ENCODE measurements around the gene MUC4. TPM values are rescaled to one million over a fixed set of nuclear protein-coding genes. Genes with fewer than 3 reads are reported as not detected.

Gene MUC4
- total and polyA plus RNA-seq, 2 of the 4 experiments (the other 2 are of a cell fraction): not detected

DNA sequence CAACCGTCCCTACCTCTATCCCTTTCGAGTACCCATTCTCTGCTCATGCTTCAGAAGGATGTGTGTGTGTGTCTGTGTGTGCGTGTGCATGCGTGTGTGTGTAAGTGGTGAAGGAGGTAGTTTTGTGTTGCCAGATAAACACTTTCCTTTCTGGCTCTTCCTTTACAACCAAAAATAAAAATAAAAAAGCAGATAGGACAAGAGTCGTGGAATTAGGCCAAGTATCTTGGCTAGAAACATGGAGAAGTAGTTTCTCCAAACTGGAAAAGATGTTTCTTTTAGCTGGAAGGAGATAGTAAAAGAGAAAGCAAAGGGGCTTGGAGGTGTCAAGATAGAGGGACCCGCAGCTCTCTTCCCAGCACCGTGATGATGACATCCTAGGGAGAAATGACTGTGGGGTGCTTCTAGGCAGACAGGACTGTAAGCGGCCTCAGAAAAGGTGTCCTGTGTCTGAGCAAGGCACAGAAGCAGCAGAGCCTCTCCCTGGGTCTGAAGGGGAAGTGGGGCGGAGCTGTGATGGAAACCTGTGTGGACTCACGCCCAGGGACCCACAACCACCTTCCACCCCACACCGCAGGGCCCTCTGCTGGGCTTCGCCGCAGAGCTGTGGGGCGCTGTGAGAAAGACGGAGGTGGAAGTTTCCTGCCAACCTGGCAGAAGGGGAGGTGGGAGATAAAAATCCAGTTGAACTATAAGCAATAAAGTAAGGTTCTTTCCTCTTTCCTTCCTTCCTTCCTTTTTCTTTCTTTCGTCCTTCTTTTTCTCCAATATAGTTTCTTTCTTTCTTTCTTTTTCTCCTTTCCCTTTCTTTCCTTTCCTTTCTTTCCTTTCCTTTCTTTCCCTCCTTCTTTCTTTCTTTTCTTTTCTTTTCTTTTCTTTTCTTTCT is 55.7 kb downstream of the MUC4 start:
- Histone ChIP-seq H3K56ac (ENCODE audit: extremely low read depth, insufficient read depth, low read length) (no peak overlapping the region), H3K27me3 (ENCODE audit: control insufficient read depth, insufficient read depth, low read length) (peaks cover 49% of the 10 kb centered on the region), H4K20me1 (ENCODE audit: insufficient read depth, low read length) (no peaks in the 10 kb centered on the region), H4K8ac (ENCODE audit: low read depth in 2 of 2, low read length in 2 of 2) (no peak overlapping the region), H2BK20ac (ENCODE audit: low read depth, low read length) (no peak overlapping the region), H3K4me1 (ENCODE audit: control insufficient read depth, insufficient read depth, low read length) (no peaks in the 10 kb centered on the region), H4K91ac (ENCODE audit: insufficient read depth, low read depth, low read length) (no peak overlapping the region), H3K36me3 (ENCODE audit: control insufficient read depth, insufficient read depth, low read length) (no peaks in the 10 kb centered on the region), H3K79me1 (ENCODE audit: low read depth in 1 of 2, low read length in 2 of 2) (no peaks in the 10 kb centered on the region), H2AK5ac (ENCODE audit: low read depth, low read length) (no peak overlapping the region), H2AK9ac (replicated peaks; ENCODE audit: low read depth, low read length, poor library complexity) (no peak overlapping the region), H2BK120ac (ENCODE audit: low read depth, low read length) (no peak overlapping the region), H3K9me3 (ENCODE audit: control insufficient read depth, insufficient read depth, low read length) (no peaks in the 10 kb centered on the region), H3K4ac (ENCODE audit: low read depth, low read length) (no peak overlapping the region), H2BK5ac (ENCODE audit: low read depth, low read length, poor library complexity, severe bottlenecking) (no peak overlapping the region), H3K9ac (ENCODE audit: low read depth, low read length) (no peak overlapping the region), H3K18ac (ENCODE audit: low read depth, low read length) (no peak overlapping the region), H2AFZ (replicated peaks; ENCODE audit: low read length, poor library complexity) (no peak overlapping the region), H3K23ac (ENCODE audit: low read depth, low read length) (no peak overlapping the region), H3K27ac (ENCODE audit: insufficient read depth, low read length) (no peak overlapping the region), H3K4me3 (ENCODE audit: insufficient read depth, low read depth, low read length) (no peak overlapping the region), H3K4me2 (ENCODE audit: low read depth, low read length) (no peak overlapping the region), H4K5ac (ENCODE audit: low read depth, low read length) (no peak overlapping the region), H3K14ac (replicated peaks; ENCODE audit: low read depth, low read length) (no peak overlapping the region), H2BK15ac (ENCODE audit: low read depth, low read length) (no peak overlapping the region), H3K9me1 (ENCODE audit: insufficient read depth, low read length) (no peaks in the 10 kb centered on the region; the same call in 1 of the 2 replicates)
- ATAC-seq (ENCODE audit: low read depth): no peak
- no CpG with 5 or more reads among the region's 16 CpGs for WGBS, 2 experiments (ENCODE audit: extremely low coverage in 2 of 2, insufficient read length in 1 of 2)
- POLR2A ChIA-PET (ENCODE audit: unreplicated experiment): no interaction called here
- in situ Hi-C loops (cut with MboI; ENCODE audit: low sequenced_read_pairs): loop anchor here (5.0 kb wide), 1 partner anchor 51 kb away; no protein-coding TSS in a partner anchor
- BruUV-seq (replicated peaks): no TSS peak
- intact Hi-C loops (cut with micrococcal nuclease): no loop called here
- DNase-seq: no peak
- CTCF ChIA-PET: no interaction called here
- dilution Hi-C loops (cut with HindIII; ENCODE audit: low sequenced_read_pairs, unreplicated experiment): no loop called here
- TF ChIP-seq, protein P1, sequence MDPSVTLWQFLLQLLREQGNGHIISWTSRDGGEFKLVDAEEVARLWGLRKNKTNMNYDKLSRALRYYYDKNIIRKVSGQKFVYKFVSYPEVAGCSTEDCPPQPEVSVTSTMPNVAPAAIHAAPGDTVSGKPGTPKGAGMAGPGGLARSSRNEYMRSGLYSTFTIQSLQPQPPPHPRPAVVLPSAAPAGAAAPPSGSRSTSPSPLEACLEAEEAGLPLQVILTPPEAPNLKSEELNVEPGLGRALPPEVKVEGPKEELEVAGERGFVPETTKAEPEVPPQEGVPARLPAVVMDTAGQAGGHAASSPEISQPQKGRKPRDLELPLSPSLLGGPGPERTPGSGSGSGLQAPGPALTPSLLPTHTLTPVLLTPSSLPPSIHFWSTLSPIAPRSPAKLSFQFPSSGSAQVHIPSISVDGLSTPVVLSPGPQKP (IDR thresholded peaks at IDR 0.05; ENCODE audit: borderline replicate concordance, low read depth, low read length): no peak
- TF ChIP-seq RFX5 (IDR thresholded peaks at IDR 0.05; ENCODE audit: low read depth, low read length) (no peak), SMC3 (IDR thresholded peaks at IDR 0.05; ENCODE audit: low read depth, low read length) (no peak), NFE2L2 (IDR thresholded peaks at IDR 0.05; ENCODE audit: low read depth, low read length) (no peak), MAZ (IDR thresholded peaks at IDR 0.05; ENCODE audit: borderline replicate concordance, low read depth, low read length) (no peak), CHD1 (IDR thresholded peaks at IDR 0.05; ENCODE audit: low read depth, low read length) (no peak), POLR2A (IDR thresholded peaks at IDR 0.05; ENCODE audit: low read depth, low read length) (no peak), CEBPB (IDR thresholded peaks at IDR 0.05; ENCODE audit: low read depth, low read length) (no peak), BHLHE40 (IDR thresholded peaks at IDR 0.05; ENCODE audit: low read depth, low read length) (no peak), FOS (IDR thresholded peaks at IDR 0.05; ENCODE audit: low read depth, low read length) (no peak), RCOR1 (IDR thresholded peaks at IDR 0.05; ENCODE audit: insufficient replicate concordance, low read length) (no peak), MXI1 (IDR thresholded peaks at IDR 0.05; ENCODE audit: borderline replicate concordance, low read depth, low read length) (no peak), RAD21 (IDR thresholded peaks at IDR 0.05; ENCODE audit: low read length) (no peak)
- TF ChIP-seq, protein P2, sequence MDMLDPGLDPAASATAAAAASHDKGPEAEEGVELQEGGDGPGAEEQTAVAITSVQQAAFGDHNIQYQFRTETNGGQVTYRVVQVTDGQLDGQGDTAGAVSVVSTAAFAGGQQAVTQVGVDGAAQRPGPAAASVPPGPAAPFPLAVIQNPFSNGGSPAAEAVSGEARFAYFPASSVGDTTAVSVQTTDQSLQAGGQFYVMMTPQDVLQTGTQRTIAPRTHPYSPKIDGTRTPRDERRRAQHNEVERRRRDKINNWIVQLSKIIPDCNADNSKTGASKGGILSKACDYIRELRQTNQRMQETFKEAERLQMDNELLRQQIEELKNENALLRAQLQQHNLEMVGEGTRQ (IDR thresholded peaks at IDR 0.05; ENCODE audit: low read depth, low read length): no peak
- TF ChIP-seq, protein P3, sequence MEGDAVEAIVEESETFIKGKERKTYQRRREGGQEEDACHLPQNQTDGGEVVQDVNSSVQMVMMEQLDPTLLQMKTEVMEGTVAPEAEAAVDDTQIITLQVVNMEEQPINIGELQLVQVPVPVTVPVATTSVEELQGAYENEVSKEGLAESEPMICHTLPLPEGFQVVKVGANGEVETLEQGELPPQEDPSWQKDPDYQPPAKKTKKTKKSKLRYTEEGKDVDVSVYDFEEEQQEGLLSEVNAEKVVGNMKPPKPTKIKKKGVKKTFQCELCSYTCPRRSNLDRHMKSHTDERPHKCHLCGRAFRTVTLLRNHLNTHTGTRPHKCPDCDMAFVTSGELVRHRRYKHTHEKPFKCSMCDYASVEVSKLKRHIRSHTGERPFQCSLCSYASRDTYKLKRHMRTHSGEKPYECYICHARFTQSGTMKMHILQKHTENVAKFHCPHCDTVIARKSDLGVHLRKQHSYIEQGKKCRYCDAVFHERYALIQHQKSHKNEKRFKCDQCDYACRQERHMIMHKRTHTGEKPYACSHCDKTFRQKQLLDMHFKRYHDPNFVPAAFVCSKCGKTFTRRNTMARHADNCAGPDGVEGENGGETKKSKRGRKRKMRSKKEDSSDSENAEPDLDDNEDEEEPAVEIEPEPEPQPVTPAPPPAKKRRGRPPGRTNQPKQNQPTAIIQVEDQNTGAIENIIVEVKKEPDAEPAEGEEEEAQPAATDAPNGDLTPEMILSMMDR (conservative IDR thresholded peaks at IDR 0.05; ENCODE audit: low read depth, low read length): no peak

Data from IMR-90 (cell line).